WTC11 (cell line): ENCODE data around the gene RFLNA. TPM values are rescaled to one million over a fixed set of nuclear protein-coding genes. Genes with fewer than 3 reads are reported as not detected.

Experiments used
- ATAC-seq: fragments of 200-7000 bp; cut with Tn5 transposase; 2 replicates; pipeline ENCODE4 v1.10.0; 2021; ENCODE audit warnings: mild to moderate bottlenecking, moderate library complexity
- CTCF ChIA-PET: fragments of 300-600 bp; sonication (Branson Sonifier 250); formaldehyde crosslinking; loops from one replicate; lab custom pipeline; 2021; ENCODE audit warnings: antibody characterized with exemption; lab: Charles Lee
- POLR2A ChIA-PET: fragments of 350-600 bp; sonication (Branson Sonifier 250); formaldehyde crosslinking; loops from one replicate; lab custom pipeline; 2021; ENCODE audit warnings: antibody characterized with exemption; lab: Charles Lee
- DNase-seq: peaks from one replicate; pipeline ENCODE4 v3.0.0; 2021; ENCODE audit warnings: low spot score
- H3K27ac Mint-ChIP-seq: 2 replicates; pipeline ENCODE4 v1.8.0; 2021; ENCODE audit warnings: mixed read lengths
- H3K27me3 Mint-ChIP-seq: 2 replicates; pipeline ENCODE4 v1.8.0; 2021; ENCODE audit warnings: low read depth, mild to moderate bottlenecking, moderate library complexity, mixed read lengths
- H3K36me3 Mint-ChIP-seq: 2 replicates; pipeline ENCODE4 v1.8.0; 2021; ENCODE audit warnings: mixed read lengths
- H3K4me1 Mint-ChIP-seq: 2 replicates; pipeline ENCODE4 v1.8.0; 2022; ENCODE audit warnings: mixed read lengths
- H3K4me3 Mint-ChIP-seq: 2 replicates; pipeline ENCODE4 v1.8.0; 2021; ENCODE audit warnings: mild to moderate bottlenecking, moderate library complexity, mixed read lengths
- H3K9me3 Mint-ChIP-seq: 2 replicates; pipeline ENCODE4 v1.8.0; 2021; ENCODE audit warnings: mixed read lengths
- CREB1 ChIP-seq: sonication (generic); formaldehyde crosslinking; IDR thresholded peaks from 2 replicates; pipeline ENCODE4 v1.8.0; 2023; ENCODE audit warnings: mild to moderate bottlenecking, missing genetic modification reagents
- ESRRA ChIP-seq: sonication (generic); formaldehyde crosslinking; IDR thresholded peaks from 2 replicates; pipeline ENCODE4 v1.8.1; 2022; ENCODE audit warnings: mild to moderate bottlenecking, missing genetic modification reagents, borderline replicate concordance
- FOXP1 ChIP-seq: sonication (generic); formaldehyde crosslinking; IDR thresholded peaks from 2 replicates; pipeline ENCODE4 v1.8.0; 2022; ENCODE audit warnings: missing genetic modification reagents, mild to moderate bottlenecking, moderate library complexity, borderline replicate concordance
- GABPB1 ChIP-seq: sonication (generic); formaldehyde crosslinking; IDR thresholded peaks from 2 replicates; pipeline ENCODE4 v1.8.1; 2023; ENCODE audit warnings: mild to moderate bottlenecking, missing genetic modification reagents
- HMGA2 ChIP-seq: fragments of 250-450 bp; sonication (Bioruptor Pico); IDR thresholded peaks from 2 replicates; pipeline ENCODE4 v1.4.0; 2021; ENCODE audit warnings: mild to moderate bottlenecking, moderate library complexity
- HMGXB4 ChIP-seq: sonication (generic); formaldehyde crosslinking; IDR thresholded peaks from 2 replicates; pipeline ENCODE4 v1.8.1; 2023; ENCODE audit warnings: mild to moderate bottlenecking, moderate library complexity, missing genetic modification reagents
- MXD4 ChIP-seq: fragments of 250-450 bp; sonication (Bioruptor Pico); IDR thresholded peaks from 2 replicates; pipeline ENCODE4 v1.8.0; 2021; ENCODE audit warnings: mild to moderate bottlenecking, moderate library complexity, borderline replicate concordance
- STAT6 ChIP-seq: sonication (generic); formaldehyde crosslinking; conservative IDR thresholded peaks from 2 replicates; pipeline ENCODE4 v1.8.1; 2023; ENCODE audit warnings: mild to moderate bottlenecking, low read depth, missing genetic modification reagents, moderate library complexity
- TCF7 ChIP-seq: sonication (generic); formaldehyde crosslinking; IDR thresholded peaks from 2 replicates; pipeline ENCODE4 v1.8.0; 2022; ENCODE audit warnings: mild to moderate bottlenecking, low read depth, missing genetic modification reagents, moderate library complexity
- TEAD4 ChIP-seq: sonication (generic); formaldehyde crosslinking; IDR thresholded peaks from 2 replicates; pipeline ENCODE4 v1.8.0; 2022; ENCODE audit warnings: mild to moderate bottlenecking, missing genetic modification reagents
- ZBTB21 ChIP-seq: sonication (generic); formaldehyde crosslinking; IDR thresholded peaks from 2 replicates; pipeline ENCODE4 v1.8.1; 2023; ENCODE audit warnings: mild to moderate bottlenecking, missing genetic modification reagents, borderline replicate concordance
- ZMAT4 ChIP-seq: fragments of 250-450 bp; sonication (Bioruptor Pico); IDR thresholded peaks from 2 replicates; pipeline ENCODE4 v1.9.0; 2021; ENCODE audit warnings: mild to moderate bottlenecking
- ZNF671 ChIP-seq: fragments of 250-450 bp; sonication (Bioruptor Pico); IDR thresholded peaks from 2 replicates; pipeline ENCODE4 v1.8.0; 2021; ENCODE audit warnings: mild to moderate bottlenecking
- total RNA-seq: library from RNA; stranded (reverse); gene quantifications from 3 replicates; pipeline ENCODE4 v1.2.3, GENCODE V29; 2021
- TF ChIP-seq, protein P1 (sequence below): fragments of 250-450 bp; sonication (Bioruptor Pico); IDR thresholded peaks from 2 replicates; pipeline ENCODE4 v1.9.0; 2021; ENCODE audit warnings: mild to moderate bottlenecking

RFLNA gene
- total RNA-seq, 1 experiment from 2014 or later, result 6.3 TPM

DNA sequence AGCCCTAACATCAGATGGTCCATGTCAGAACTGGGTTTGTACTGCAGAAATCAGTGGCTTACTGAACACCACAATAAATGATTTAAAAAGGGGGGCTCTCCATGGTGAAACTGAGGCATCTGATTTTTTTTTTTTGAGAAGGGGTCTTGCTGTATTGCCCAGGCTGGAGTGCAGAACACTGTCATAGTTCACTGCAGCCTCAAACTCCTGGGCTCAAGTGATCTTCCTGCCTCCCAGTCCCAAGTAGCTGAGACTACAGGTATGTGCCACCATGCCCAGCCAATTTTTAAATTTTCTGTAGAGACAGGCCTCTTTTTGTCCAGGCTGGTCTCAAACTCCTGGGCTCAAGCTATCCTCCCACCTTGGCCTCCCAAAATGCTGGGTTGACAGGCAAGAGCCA, 57.4 kb downstream of the RFLNA start:
- ATAC-seq (no peak), DNase-seq (no peak)
- ChIA-PET POLR2A (no interaction called here), CTCF (interaction anchor here (0.7 to 2.0 kb wide), 2 partner anchors 20 to 418 kb away, joined by 3 to 6 read pairs; no protein-coding TSS in a partner anchor)
- H3K4me1 Mint-ChIP-seq, result no peaks in the 10 kb centered on the region
- peaks cover 28% of the 10 kb centered on the region for H3K36me3 Mint-ChIP-seq
- H3K9me3 Mint-ChIP-seq, result no peaks in the 10 kb centered on the region
- H3K27me3 Mint-ChIP-seq, result no peaks in the 10 kb centered on the region
- no peak overlapping the region for H3K27ac Mint-ChIP-seq
- no peak for TF ChIP-seq HMGXB4
- no peak for TF ChIP-seq ZNF671 (CRISPR knock-in tag)
- TF ChIP-seq, protein P1, sequence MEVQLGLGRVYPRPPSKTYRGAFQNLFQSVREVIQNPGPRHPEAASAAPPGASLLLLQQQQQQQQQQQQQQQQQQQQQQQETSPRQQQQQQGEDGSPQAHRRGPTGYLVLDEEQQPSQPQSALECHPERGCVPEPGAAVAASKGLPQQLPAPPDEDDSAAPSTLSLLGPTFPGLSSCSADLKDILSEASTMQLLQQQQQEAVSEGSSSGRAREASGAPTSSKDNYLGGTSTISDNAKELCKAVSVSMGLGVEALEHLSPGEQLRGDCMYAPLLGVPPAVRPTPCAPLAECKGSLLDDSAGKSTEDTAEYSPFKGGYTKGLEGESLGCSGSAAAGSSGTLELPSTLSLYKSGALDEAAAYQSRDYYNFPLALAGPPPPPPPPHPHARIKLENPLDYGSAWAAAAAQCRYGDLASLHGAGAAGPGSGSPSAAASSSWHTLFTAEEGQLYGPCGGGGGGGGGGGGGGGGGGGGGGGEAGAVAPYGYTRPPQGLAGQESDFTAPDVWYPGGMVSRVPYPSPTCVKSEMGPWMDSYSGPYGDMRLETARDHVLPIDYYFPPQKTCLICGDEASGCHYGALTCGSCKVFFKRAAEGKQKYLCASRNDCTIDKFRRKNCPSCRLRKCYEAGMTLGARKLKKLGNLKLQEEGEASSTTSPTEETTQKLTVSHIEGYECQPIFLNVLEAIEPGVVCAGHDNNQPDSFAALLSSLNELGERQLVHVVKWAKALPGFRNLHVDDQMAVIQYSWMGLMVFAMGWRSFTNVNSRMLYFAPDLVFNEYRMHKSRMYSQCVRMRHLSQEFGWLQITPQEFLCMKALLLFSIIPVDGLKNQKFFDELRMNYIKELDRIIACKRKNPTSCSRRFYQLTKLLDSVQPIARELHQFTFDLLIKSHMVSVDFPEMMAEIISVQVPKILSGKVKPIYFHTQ, result no peak
- no peak for TF ChIP-seq FOXP1
- no peak for TF ChIP-seq TEAD4 (CRISPR knock-in tag)
- TF ChIP-seq ZMAT4 (CRISPR knock-in tag), result no peak
- TF ChIP-seq ZBTB21 (CRISPR knock-in tag), result no peak
- TF ChIP-seq STAT6 (CRISPR knock-in tag), result no peak
- TF ChIP-seq MXD4 (CRISPR knock-in tag), result no peak
- TF ChIP-seq ESRRA (CRISPR knock-in tag), result no peak
- no peak for TF ChIP-seq CREB1 (CRISPR knock-in tag)
- no peak for TF ChIP-seq HMGA2 (CRISPR knock-in tag)
- no peak for TF ChIP-seq TCF7 (CRISPR knock-in tag)
- H3K4me3 Mint-ChIP-seq, result no peak overlapping the region

DNA sequence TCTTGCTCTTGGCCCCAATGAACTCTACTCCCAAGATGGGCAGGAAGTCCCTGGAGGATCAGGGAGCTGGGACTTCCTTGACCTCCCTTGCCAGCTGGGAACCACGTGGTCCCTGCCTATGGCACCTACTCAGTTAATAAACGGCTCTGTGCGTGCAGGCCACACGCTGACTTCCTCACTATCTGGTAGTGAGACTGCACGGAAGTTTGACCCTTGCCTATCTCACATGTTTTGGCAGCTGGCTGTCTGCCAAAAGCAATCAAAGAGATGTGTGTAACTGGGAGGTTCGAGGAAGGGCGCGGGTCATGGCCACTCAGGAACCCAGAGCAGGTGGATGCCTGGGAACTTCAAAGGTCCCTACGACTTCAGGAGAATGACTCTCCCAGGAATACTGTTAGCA, 57.9 kb downstream of the RFLNA start:
- peaks cover 28% of the 10 kb centered on the region for H3K36me3 Mint-ChIP-seq
- ATAC-seq, result no peak
- CTCF ChIA-PET, result interaction anchor here (0.7 to 2.0 kb wide), 3 partner anchors 9 to 417 kb away, joined by 3 to 6 read pairs (median 3); no protein-coding TSS in a partner anchor
- TF ChIP-seq GABPB1 (CRISPR knock-in tag), result peak; percentile 46; the same call in 1 of the 2 replicates
- TF ChIP-seq STAT6 (CRISPR knock-in tag), result no peak
- H3K4me3 Mint-ChIP-seq, result no peak overlapping the region
- POLR2A ChIA-PET, result no interaction called here
- no peak overlapping the region for H3K27ac Mint-ChIP-seq
- H3K9me3 Mint-ChIP-seq, result no peaks in the 10 kb centered on the region
- no peaks in the 10 kb centered on the region for H3K27me3 Mint-ChIP-seq
- H3K4me1 Mint-ChIP-seq, result no peaks in the 10 kb centered on the region
- DNase-seq, result no peak
